Spleen (tissue), 11 donors: Measurements from ENCODE around the gene EPAS1. TPM values are rescaled to one million over a fixed set of nuclear protein-coding genes. Genes with fewer than 3 reads are reported as not detected.

Experiments used
- DNase-seq: peaks from one replicate; pipeline ENCODE4 v3.0.0-alpha.2; 2020
- H3K27ac ChIP-seq, 8 donors: fragments of 200-600 bp; sonication (generic) in 7 of 8; 1 replicate in 4 of 8; 2 replicates in 4 of 8; pipeline versions ENCODE4 v1.5.0 to v1.8.0; 2016 to 2021; ENCODE audit warnings: inconsistent platforms in 4 of 8, mild to moderate bottlenecking in 4 of 8, moderate library complexity in 1 of 8
- H3K27me3 ChIP-seq, 7 donors: fragments of 200-600 bp; sonication (generic) in 6 of 7; replicated peaks in 1 of 7; 1 replicate in 4 of 7; 2 replicates in 3 of 7; pipeline versions ENCODE4 v1.5.0 to v1.8.0; 2016 to 2021; ENCODE audit warnings: inconsistent platforms in 3 of 7, mild to moderate bottlenecking in 1 of 7
- H3K36me3 ChIP-seq, 6 donors: fragments of 200-600 bp; sonication (generic) in 5 of 6; 1 replicate in 4 of 6; 2 replicates in 2 of 6; pipeline versions ENCODE4 v1.5.0 to v1.8.0; 2016 to 2021; ENCODE audit warnings: inconsistent platforms in 2 of 6
- H3K4me1 ChIP-seq, 6 donors: fragments of 200-600 bp; sonication (generic) in 5 of 6; 1 replicate in 3 of 6; 2 replicates in 3 of 6; pipeline versions ENCODE4 v1.5.0 to v1.8.0; 2016 to 2021; ENCODE audit warnings: inconsistent platforms in 3 of 6
- H3K4me3 ChIP-seq, 8 donors: fragments of 200-600 bp; sonication (generic) in 7 of 8; 1 replicate in 4 of 8; 2 replicates in 4 of 8; pipeline versions ENCODE4 v1.5.0 to v1.8.0; 2016 to 2021; ENCODE audit warnings: inconsistent platforms in 4 of 8, mild to moderate bottlenecking in 4 of 8, moderate library complexity in 2 of 8
- H3K9me3 ChIP-seq, 8 donors: fragments of 200-600 bp; sonication (generic) in 7 of 8; 1 replicate in 4 of 8; 2 replicates in 4 of 8; pipeline versions ENCODE4 v1.5.0 to v1.8.0; 2016 to 2021; ENCODE audit warnings: inconsistent platforms in 4 of 8
- CTCF ChIP-seq, 11 experiments: fragments of 200-600 bp in 7 of 11; fragments of 450-650 bp in 4 of 11; sonication (generic) in 4 of 11; IDR thresholded peaks in 8 of 11; conservative IDR thresholded peaks in 3 of 11; 1 replicate in 7 of 11; 2 replicates in 4 of 11; pipeline versions ENCODE4 v1.4.0 to v1.8.0; 2016 to 2021; ENCODE audit warnings: antibody characterized with exemption in 11 of 11, inconsistent platforms in 4 of 11, mild to moderate bottlenecking in 1 of 11
- POLR2A ChIP-seq, 3 donors: fragments of 450-650 bp; IDR thresholded peaks; one replicate each; pipeline ENCODE4 v1.5.1; 2017; ENCODE audit warnings: antibody characterized with exemption in 3 of 3, mild to moderate bottlenecking in 1 of 3
- POLR2AphosphoS5 ChIP-seq, 3 donors: sonication (generic); formaldehyde crosslinking; IDR thresholded peaks; one replicate each; pipeline ENCODE4 v1.5.1; 2017; ENCODE audit warnings: antibody characterized with exemption in 3 of 3
- WGBS, 5 donors: extraction: QIAGEN DNeasy Blood & Tissue Kit in 3 of 5; methylation state at CpG; one replicate each; pipeline versions ENCODE4 v1.1.5 to v1.1.7; 2013 to 2018; 5-methylcytosine and 5-hydroxymethylcytosine counted together
- intact Hi-C: fragments of 100-400 bp; cut with DNase I; formaldehyde crosslinking; loops from one replicate; pipeline ENCODE4 v1.15.0; 2023; ENCODE audit warnings: low total_unique reads
- polyA plus RNA-seq, 3 donors: library from polyadenylated mRNA; stranded (reverse); fragments of 200-250 nt; gene quantifications; one replicate each; pipeline ENCODE4 v1.2.1, GENCODE V29; 2013
- total RNA-seq, 7 donors: library from RNA; depleted of rRNA in 3 of 7; stranded (reverse); fragments of >200 nt in 3 of 7; fragmentation: NEBNext Ultra II Directional in 4 of 7; extraction: Animal tissue kit (Norgen Biotek cat#: 25700) in 4 of 7; gene quantifications; one replicate each; pipeline versions ENCODE4 v1.1.0 to v1.2.1, GENCODE V29; 2016 to 2021
- donor health status: healthy with polysubstance abuse.
- donor health status: DM: no; HTN: no; CAD: no; lungs with moderate emphysema.
- donor health status: DM: no; HTN: no; CAD: no.
- donor health status: Bipolar disorder and iron deficiency.
- donor health status: healthy.
- donor health status: DM: no; HTN: no; CAD: no.
- donor health status: DM: yes; HTN: yes; CAD: no.

Gene EPAS1
- total and polyA plus RNA-seq, 10 donors, result 30.5 to 330 (median 213) TPM

GRCh38 chr2:46337208-46337994 lies 40.2 kb downstream of the EPAS1 start:
- DNase-seq, result no peak
- no peak for TF ChIP-seq POLR2AphosphoS5 (IDR thresholded peaks at IDR 0.05)
- no peak for TF ChIP-seq POLR2A (IDR thresholded peaks at IDR 0.05)
- TF ChIP-seq CTCF (IDR thresholded peaks at IDR 0.05 in 8 of 11, conservative IDR thresholded peaks at IDR 0.05 in 3 of 11), result no peak
- peaks cover 0 to 93% (median 51%) of the 10 kb centered on the region in 6 donors for H3K4me1 ChIP-seq
- no peaks in the 10 kb centered on the region for H3K27me3 ChIP-seq
- H3K27ac ChIP-seq, result peak overlapping the region in 3 of 8 donors; percentile 72 to 75 (median 74)
- no peak overlapping the region for H3K4me3 ChIP-seq
- no peaks in the 10 kb centered on the region for H3K9me3 ChIP-seq
- H3K36me3 ChIP-seq, result no peaks in the 10 kb centered on the region
- WGBS, 5 donors, result 78 to 86% (median 84%) methylated on average over 11 of the region's 11 CpGs
- intact Hi-C loops, result no loop called here

GRCh38 chr2:46338674-46339073 lies 41.5 kb downstream of the EPAS1 start:
- Histone ChIP-seq H3K4me1 (peaks cover 0 to 93% (median 55%) of the 10 kb centered on the region in 6 donors), H3K9me3 (no peaks in the 10 kb centered on the region), H3K27ac (peak overlapping the region in 1 of 8 donors; percentile 3), H3K36me3 (no peaks in the 10 kb centered on the region), H3K27me3 (no peaks in the 10 kb centered on the region), H3K4me3 (no peak overlapping the region)
- intact Hi-C loops, result no loop called here
- no peak for TF ChIP-seq CTCF (IDR thresholded peaks at IDR 0.05 in 8 of 11, conservative IDR thresholded peaks at IDR 0.05 in 3 of 11)
- TF ChIP-seq POLR2A (IDR thresholded peaks at IDR 0.05), result no peak
- no peak for TF ChIP-seq POLR2AphosphoS5 (IDR thresholded peaks at IDR 0.05)
- no peak for DNase-seq
- 50 to 69% (median 61%) methylated on average over 4 of the region's 4 CpGs for WGBS, 5 donors

GRCh38 chr2:46339200-46339599 lies 42.0 kb downstream of the EPAS1 start:
- 66 to 79% (median 67%) methylated on average over 6 of the region's 6 CpGs for WGBS, 5 donors
- H3K9me3 ChIP-seq, result no peaks in the 10 kb centered on the region
- intact Hi-C loops, result no loop called here

More at GRCh38 chr2:46339200-46339599, 42.0 kb downstream of the EPAS1 start:
- Histone ChIP-seq H3K27me3 (no peaks in the 10 kb centered on the region), H3K4me1 (peaks cover 0 to 91% (median 51%) of the 10 kb centered on the region in 6 donors), H3K27ac (peak overlapping the region in 1 of 8 donors; percentile 18), H3K4me3 (no peak overlapping the region), H3K36me3 (no peaks in the 10 kb centered on the region)
- DNase-seq, result no peak
- TF ChIP-seq POLR2A (IDR thresholded peaks at IDR 0.05) (no peak), CTCF (IDR thresholded peaks at IDR 0.05 in 8 of 11, conservative IDR thresholded peaks at IDR 0.05 in 3 of 11) (no peak), POLR2AphosphoS5 (IDR thresholded peaks at IDR 0.05) (no peak)
